ENCODE measurements around the gene TRANK1.
"Not testable (repeated sequence)": the region's sequence is repeated elsewhere in the genome, so short reads cannot be mapped to it uniquely, and the experiment has no call there.

TRANK1 gene

DNA sequence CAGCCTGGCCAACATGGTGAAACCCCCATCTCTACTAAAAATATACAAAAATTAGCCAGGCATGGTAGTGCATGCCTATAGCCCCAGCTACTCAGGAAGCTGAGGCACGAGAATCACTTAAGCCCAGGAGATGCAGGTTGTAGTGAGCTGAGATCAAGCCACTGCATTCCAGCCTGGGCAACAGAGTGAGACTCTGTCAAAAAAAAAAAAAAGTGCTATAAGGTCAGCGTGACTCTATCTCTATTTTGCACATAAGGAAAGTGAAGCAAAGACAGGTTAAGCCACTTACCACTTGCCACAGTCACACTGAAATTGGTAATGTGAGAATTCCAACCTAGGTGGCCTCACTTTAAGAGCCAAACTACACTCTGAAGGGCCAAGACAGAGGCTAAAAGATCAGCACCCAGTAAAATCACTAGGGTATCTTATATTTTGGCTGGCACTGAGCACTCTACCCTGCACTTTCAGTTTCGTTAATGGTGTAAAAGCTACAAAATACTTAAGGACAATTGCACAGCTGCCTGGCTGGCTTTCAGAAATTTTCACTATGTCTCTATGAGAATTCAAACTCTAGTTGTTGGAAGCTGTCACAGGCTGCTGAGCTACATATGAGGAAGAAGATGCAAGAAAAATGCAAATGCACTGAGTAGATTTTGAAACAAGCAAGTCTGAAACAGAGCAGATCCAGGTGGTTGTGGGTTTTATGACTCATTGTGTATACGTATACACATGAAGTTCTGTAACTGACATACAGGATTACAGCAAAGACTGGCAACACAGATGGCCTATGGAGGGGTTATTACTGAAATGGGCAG lies 32.7 kb downstream of the TRANK1 start:
- no peak for DNase-seq

DNA sequence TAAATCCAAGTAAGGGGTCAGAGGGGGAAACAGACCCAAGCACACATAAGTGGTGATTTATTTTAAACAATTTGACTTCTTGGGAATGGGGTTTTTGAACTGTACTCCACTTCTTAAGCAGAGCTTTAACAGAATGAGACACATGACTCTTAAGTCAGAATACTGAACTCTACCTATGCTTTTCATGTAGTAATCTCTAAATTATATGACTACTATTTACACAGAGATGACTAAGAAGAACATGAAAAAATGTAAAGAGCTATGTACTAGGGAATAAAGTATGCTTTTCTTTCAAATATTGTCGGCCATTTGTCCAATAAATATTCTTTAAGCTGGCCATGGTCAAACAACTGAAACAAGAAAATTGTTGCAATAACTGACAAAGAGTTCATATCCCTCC lies 35.2 kb downstream of the TRANK1 start:
- DNase-seq: no peak

DNA sequence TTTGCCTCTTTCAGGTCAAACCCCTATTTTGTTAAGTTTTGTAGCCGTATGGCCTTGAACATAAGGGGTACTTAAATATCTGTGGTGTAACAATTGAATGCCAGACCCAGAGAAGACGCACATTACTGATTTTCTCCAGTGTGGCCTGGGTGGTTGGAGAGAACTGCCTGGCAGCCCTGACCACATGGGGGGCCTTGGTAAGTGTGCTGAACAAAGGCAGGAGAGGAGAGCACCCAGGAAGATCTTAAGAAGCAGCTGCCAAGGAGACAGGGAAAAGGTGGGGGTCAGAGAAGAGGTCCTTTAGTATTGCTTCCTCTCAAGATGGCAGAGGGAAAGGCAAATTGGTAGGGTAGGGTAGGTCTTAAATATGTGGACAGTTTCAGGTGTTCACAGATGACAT lies 35.7 kb downstream of the TRANK1 start:
- no peak for DNase-seq

DNA sequence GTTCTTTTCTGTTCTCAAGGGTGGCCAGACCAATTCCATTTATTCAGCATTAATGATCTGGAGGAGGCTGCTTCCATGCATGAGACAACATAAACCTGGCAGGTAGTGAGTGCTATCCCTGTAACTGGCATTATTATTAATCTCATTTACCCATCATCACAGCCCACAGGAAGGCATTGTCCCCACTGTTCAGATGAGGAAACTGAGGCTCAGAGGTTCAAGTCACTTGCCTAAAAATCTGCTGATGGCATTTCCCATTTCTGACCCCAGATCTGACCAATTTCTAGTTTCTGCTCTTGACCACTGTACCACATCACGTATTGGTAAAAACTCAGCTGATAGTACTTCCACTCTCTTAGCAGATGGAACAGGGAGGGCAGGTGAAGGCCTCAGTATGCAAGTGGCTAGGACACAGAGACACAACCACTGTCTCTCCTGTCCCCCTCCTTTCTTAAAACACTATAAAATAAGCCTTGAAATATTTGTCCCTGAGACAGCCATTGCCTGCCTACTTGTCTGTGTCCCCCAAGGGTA lies 36.1 kb downstream of the TRANK1 start:
- no peak for DNase-seq

DNA sequence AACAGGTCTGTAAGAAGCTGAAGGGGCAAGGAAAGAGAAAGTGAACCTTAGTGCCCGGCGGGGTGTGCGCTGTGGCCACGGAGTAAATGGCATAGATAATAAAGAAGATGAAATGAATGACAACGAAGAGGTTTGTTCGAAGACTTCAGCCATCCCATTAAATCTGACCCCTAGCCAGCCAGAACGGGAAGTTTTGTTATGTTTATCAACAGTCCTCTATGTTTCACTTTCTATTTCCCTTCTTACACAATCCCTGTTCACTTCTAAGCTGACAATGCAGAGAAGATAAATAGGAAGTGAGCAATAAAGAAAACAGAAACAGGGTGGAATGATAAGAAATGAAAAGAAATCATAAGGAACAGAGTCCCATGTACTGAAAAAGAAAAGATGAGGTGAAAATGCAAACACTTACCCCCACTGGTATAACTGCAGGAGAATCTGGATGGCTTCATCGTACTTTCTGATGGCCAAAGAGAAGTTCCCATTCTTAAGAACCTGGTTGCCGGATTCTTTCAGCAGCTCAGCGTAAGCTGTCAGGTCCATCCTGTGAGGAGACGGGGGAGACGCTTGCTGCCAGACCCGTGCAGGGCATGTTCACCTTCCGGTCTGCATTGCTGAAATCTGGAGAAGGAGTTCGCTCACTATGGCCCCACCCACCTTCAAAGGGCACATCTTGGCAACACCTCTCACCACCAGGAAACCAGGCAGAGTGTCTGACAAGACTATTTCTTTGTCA lies 36.8 kb downstream of the TRANK1 start:
- DNase-seq: no peak

DNA sequence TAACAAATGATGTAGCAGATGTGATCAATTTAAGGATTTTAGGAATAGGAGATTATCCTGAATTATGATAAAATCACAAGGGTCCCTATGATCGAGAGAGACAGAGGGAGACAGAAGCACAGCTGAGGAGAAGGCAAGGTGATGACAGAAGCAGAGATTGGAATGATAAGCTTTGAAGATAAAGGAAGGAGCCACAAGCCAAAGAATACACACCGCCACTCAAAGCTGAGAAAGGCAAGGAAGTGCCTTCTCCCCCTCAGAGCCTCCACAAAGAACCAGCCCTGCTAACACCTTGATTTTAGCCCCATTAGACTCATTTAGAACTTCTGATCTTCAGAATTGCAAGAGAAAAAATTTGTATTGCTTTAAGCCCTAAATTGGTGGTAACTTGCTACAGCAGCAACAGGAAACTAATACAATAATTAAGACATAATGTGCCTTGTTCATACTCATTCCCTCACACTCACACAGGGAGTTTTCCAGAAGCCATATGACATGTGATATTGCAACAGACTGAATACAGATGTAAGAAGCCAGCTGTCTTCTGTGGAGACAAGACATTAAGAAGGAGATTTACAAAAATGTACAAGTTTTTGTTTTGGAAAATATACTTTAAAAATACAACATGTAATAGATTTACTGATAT lies 38.2 kb downstream of the TRANK1 start:
- no peak for DNase-seq

DNA sequence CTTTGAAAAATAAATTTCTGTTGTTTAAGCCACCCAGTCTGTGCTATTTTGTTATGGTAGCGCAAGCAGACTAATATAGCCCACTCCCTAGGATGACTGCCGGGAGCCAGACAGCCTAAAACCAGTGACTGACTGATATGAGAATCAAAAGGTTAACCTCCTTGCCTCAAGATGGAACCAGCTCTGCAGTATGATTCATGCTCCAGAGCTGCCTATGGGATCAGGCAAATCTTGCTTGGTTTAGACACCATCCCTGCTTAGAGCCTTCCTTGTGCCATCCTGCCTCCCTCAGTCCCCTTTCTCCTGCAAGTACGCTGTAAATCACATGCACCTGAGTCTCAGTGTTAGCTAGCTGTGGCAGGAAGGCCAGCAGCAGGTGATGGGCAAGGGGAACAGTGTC lies 39.3 kb downstream of the TRANK1 start:
- DNase-seq: no peak

DNA sequence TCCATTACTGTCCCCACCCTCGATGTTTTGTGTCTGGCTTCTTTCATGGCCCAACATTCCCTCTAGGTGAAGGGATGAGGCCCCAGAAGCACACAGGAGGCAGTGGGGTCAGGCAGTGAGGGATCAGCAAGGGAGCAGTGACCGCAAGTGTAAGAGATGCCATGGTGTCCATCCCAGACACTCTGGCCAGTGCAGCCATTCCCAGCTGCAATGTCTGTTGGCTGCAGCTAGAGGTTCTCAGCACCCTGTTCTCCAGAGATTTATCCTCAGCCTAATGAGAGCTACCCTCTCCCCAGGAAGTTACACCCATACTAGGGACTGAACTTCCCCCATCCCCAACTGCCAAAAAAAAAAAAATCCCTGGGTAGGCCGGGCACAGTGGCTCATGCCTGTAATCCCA lies 40.2 kb downstream of the TRANK1 start:
- DNase-seq: no peak

DNA sequence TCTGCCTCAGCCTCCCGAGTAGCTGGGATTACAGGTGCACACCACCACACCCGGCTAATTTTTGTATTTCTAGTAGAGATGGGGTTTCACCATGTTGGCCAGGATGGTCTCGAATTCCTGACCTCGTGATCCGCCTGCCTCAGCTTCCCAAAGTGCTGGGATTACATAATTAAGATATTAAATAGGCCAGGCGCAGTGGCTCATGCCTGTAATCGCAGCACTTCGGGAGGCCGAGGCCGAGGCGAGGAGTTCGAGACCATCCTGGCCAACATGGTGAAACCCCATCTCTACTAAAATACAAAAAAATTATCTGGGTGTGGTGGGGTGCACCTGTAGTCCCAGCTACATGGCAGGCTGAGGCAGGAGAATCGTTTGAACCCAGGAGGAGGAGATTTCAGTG lies 40.8 kb downstream of the TRANK1 start:
- not testable (repeated sequence) for DNase-seq

DNA sequence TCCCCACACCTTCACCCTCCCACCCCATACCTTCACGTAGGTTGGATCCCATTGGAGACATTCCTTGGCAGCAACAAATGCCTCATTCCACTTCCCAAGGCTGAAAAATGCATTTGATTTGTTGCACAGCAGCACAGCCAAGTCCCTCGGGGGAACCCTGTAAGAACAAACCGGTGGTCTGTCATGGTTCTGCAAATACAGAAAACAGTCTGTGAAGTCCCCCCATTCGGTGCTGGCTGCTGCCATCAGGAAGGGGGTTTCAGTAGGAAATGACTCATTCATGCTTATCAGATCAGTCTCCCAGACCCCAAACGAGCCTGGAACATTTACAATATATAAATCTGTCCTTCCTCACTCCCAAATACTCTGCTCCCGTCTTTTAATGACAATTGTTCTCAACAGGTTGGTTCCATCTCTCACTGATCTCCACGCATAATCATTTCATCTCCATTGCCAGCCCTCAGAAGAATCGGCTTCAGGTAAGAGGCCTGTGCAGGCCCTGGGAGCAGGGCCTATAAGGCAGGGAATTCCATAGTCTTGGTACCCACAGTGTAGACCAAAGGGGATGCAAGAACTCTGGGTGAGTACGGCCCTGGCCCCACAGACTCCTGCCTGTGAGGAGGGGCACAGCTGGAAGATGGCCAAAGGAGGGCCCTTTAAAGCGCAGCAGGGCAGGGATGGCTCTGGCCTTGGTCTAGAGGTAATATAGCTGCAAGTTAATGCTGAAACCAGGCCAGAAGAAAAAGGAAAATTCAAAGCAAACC lies 41.6 kb downstream of the TRANK1 start:
- DNase-seq: no peak

DNA sequence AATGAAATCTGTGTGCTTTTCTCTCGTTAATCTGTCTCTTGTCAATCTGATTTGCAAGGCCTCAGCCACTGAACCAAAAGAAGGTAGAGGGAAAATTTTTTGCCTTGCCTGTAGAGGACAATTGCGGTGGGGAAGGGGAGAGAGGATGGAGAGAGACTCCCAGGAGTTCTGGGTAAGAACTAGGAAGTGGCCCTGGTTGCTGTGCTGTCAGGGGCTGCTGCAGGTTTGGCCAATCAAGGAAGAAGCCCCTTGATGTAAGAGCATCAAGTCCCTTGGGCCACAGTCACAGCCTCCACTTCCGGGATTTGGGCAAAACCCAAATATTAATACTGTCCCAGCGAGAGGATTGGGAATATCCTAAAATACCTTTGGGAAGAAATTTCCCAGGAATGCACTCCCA lies 43.3 kb downstream of the TRANK1 start:
- DNase-seq: no peak

DNA sequence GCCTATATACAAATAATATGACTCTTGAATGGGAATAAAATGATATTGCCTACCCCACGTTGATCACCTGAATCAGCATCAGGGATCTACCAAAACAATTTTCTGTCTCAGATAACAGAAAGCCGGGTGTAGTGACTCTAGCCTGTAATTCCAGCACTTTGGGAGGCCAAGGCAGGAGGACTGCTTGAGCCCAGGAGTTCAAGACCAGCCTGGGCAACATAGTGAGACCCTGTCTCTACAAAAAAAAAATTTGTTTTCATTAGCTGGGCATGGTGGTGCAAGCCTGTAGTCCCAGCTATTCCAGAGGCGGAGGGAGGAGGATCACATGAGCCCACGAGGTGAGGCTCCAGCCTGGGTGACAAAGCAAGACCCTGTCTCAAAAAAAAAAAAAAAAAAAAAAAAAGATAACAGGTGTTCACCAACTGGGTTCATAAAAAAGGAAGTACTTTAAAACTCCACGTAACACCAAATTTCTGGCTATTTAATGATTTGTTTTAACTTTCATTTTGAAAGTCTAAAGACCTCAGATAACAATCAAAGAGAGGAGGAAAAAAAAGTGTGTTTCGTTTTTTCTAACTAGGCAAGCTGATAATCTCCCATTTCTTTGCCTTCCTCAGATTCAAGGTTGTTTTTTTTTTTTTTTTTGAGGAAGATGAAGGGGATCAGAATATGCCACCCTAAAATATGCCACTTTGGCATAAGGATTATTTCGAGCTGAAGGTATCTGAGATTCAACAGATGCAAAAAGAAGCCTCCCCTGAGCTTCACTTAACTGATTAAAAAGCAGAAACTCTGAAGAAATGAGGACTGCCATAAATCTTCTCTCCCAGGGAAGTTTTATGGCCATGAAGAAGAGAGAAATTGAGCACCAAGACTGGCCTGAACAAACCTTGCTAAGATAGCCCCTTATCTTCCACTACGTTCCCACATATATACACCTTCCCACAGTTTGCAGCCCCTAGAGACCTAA lies 44.1 kb downstream of the TRANK1 start:
- no peak for DNase-seq

DNA sequence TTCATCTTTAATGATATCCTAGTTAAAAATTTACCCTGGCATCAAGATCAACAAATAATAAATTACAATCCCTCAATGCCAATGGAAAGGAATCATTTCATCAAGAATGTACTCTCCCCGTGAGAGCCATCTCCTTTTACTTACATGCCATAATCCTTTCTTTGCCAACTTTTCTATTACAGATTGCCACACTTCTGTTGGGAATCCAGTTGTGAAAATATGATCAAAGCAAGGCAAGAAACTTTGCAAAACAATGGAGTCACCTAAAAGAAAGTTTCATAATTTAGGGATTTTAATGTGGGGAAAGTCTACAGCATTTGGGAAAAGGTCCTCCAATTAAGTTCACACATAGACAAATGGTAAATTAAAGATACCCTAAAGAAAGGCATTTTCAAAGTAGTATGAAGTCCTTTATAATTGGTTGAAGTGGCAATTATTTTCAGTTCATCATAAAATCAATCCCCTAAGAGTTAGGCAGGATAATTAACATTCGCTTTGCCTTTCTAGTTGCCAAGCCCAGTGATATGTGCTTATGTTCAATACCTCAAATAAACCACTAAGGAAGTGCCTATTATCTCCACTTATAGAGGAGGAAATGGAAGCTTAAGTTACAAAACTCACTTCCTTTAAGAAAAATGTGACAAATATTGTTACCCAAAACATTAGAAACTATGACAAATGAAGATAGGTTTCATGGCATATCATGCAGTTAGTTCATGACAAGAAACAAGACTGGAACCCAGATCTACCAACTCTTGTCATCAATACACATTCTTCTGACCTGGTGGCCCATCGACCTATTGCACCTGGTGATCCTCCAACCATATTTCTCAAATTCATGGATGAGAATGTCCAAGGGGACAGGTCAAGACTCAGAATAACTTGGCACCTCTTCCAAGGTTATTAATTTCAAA lies 49.1 kb downstream of the TRANK1 start:
- DNase-seq: no peak

DNA sequence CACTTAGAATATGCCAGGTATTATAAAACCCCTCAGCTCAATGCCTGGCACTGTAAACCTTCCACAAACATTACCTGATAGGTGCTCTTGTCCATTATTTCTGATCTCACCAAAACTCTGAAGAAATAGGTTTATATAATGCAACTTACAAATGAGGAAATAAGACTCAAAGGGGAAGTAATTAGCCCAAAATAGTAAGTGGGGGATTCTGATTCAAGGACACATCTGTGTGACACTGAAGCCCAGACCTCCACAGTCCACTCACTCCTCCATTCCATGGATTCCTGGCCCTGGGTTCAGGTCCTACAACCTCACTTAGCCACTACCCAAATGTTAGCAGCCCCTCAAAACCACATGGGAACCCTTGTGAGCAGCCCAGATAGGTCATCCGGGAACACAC lies 49.9 kb downstream of the TRANK1 start:
- no peak for DNase-seq

DNA sequence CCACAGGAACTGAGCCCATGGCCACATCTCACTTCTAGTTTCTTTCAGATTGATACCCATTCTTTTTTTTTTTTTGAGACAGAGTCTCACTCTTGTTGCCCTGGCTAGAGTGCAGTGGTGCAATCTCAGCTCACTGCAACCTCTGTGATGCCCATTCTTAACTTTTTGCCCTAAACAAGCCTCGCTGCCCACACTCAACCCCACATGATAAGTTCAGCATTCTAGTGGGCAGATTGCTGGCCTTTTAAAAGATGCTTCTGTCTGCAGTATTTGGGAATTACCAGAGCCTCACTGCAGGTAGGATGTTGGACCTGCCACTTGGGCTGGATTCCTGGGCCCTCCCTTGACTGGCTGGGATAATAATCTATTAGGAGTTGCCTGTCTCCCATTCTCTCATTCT lies 51.0 kb downstream of the TRANK1 start:
- no peak for DNase-seq

DNA sequence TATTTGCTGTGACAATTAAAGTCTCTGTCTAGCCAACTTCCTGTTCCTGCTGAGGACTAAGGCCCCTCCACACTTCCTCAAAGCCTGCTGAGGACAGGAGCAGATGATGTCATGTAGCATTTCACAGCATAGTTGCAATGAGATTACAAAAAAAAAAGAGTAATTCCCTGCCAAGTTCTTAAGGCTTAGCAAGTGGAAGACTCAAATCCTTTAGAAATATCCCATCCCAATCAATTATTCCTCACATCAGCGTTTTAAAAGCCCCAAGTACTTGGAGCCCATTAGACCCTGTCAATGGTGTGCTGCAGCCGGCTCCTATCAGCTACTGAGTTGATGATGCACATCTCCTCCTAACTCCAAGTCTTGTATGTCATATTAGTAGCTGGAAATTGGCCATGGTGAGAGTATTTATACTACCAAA lies 51.7 kb downstream of the TRANK1 start:
- DNase-seq: no peak

DNA sequence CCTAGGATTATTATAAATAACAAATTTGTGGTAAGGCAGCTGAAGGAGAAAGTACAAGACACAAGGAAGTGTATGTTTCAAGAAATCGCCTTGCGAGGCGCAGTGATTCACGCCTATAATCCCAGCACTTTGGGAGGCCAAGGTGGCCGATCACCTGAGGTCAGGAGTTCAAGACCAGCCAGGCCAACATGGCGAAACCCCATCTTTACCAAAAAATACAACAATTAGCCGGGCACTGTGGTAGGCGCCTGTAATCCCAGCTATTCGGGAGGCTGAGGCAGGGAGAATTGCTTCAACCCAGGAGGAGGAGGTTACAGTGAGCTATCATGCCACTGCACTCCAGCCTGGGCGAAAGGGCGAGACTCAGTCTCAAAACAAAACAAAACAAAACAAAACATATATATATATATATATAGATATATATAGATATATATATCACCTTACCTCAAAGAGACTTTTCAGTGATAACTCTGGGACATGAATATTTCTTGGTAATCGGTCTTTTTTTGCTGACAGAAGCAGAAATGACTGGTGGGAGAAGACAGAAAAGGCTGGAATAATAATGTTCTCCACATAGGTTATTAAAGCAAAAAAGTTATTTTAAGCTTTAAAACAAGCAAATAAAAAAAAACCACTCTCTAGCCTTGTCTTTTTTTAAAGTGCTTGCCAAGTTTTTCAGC lies 52.3 kb downstream of the TRANK1 start:
- DNase-seq: no peak

DNA sequence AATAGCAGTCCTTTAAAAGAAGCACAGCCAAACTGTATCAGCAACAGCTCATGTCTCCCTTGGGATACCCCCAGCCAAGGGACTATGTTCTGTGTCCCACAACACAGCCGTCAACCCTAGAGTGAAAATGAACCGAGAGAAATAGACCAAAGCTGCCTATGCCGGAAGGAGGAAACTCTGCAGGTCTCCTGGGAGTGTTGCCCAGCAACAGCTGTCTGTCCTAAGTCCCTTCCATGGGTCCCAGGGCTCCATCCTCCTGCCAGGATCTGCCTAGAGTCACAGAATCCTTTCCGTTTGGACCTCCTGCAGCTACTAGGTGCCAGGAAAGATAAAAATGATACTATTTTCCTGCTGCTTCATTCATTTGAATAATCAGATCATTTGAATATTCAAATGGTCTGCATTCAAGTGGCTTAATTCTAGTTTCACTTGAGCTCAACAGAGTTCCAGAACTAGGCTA lies 53.1 kb downstream of the TRANK1 start:
- no peak for DNase-seq

DNA sequence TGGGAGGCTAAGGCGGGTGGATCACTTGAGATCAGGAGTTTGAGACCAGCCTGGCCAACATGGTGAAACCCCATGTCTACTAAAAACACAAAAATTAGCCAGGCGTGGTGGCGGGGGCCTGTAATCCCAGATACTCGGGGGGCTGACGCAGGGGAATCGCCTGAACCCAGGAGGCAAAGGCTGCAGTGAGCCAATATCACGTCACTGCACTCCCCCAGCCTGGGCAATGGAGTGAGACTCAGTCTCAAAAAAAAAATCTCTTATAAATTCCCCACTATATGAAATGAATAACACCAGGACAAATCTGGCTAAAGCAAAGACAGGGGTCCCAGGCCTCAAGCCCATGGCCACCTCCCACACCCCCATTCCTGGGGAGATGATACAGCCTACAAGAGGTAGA lies 53.8 kb downstream of the TRANK1 start:
- DNase-seq: not testable (repeated sequence)

DNA sequence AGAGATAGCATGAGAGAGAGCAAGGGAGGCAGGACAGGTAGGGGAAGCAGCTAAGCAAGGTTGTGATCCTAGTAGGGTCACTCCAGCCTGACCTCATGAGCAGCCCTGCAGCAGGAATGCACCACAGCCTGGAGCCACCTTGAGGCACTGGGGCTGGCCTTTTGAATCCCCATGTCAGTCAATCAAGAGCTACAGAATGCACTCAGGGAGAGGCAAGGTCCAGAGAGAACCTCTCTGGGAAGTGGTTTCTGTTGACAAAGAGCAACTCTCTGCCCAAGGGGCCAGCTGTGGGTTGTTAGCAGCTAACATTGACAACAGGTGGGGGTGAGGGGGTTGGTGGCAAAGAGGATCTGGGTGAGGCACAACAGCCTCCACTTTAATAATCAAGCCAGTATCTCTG lies 54.6 kb downstream of the TRANK1 start:
- DNase-seq: no peak

Data from NCI-H1105 (cell line).